Activated T-cell treated with anti-CD3 and anti-CD28 coated beads, Interleukin-2, amount 50 U/mL, for 24 hours (primary cell): Measurements from ENCODE around the gene FAM163A.

ENCODE experiments used
- DNase-seq: peaks from one replicate; pipeline ENCODE4 v3.0.0-alpha.2; 2020
- H3K27ac Mint-ChIP-seq: 2 replicates; pipeline ENCODE4 v1.8.0; 2020; ENCODE audit warnings: mild to moderate bottlenecking, mixed read lengths
- H3K27me3 Mint-ChIP-seq: 2 replicates; pipeline ENCODE4 v1.8.0; 2020; ENCODE audit warnings: mixed read lengths
- H3K36me3 Mint-ChIP-seq: 2 replicates; pipeline ENCODE4 v1.8.0; 2020; ENCODE audit warnings: low read depth, mixed read lengths
- H3K4me1 Mint-ChIP-seq: 2 replicates; pipeline ENCODE4 v1.8.0; 2020; ENCODE audit warnings: low read depth, mixed read lengths
- H3K4me3 Mint-ChIP-seq: 2 replicates; pipeline ENCODE4 v1.8.0; 2020; ENCODE audit warnings: mild to moderate bottlenecking, moderate library complexity, mixed read lengths
- H3K9me3 Mint-ChIP-seq: 2 replicates; pipeline ENCODE4 v1.8.0; 2020; ENCODE audit warnings: mixed read lengths

FAM163A gene

GRCh38 chr1:179743679-179744400 is 749 bp downstream of the FAM163A start:
- H3K4me1 Mint-ChIP-seq, result peaks cover 8% of the 10 kb centered on the region
- H3K27me3 Mint-ChIP-seq, result peaks cover 77% of the 10 kb centered on the region
- no peaks in the 10 kb centered on the region for H3K9me3 Mint-ChIP-seq
- no peak overlapping the region for H3K4me3 Mint-ChIP-seq
- H3K36me3 Mint-ChIP-seq, result no peaks in the 10 kb centered on the region
- no peak overlapping the region for H3K27ac Mint-ChIP-seq
- no peak for DNase-seq

GRCh38 chr1:179744401-179745130 is 1.5 kb downstream of the FAM163A start:
- Mint-ChIP-seq H3K27ac (no peak overlapping the region), H3K4me3 (no peak overlapping the region), H3K27me3 (peaks cover 77% of the 10 kb centered on the region), H3K4me1 (peaks cover 8% of the 10 kb centered on the region), H3K36me3 (no peaks in the 10 kb centered on the region), H3K9me3 (no peaks in the 10 kb centered on the region)
- no peak for DNase-seq

GRCh38 chr1:179745131-179745611 is 2.1 kb downstream of the FAM163A start:
- H3K27me3 Mint-ChIP-seq, result peaks cover 71% of the 10 kb centered on the region
- H3K9me3 Mint-ChIP-seq, result no peaks in the 10 kb centered on the region
- DNase-seq, result no peak
- H3K4me1 Mint-ChIP-seq, result peaks cover 8% of the 10 kb centered on the region
- H3K4me3 Mint-ChIP-seq, result no peak overlapping the region
- H3K36me3 Mint-ChIP-seq, result no peaks in the 10 kb centered on the region
- H3K27ac Mint-ChIP-seq, result no peak overlapping the region

- Mint-ChIP-seq H3K27me3 (peaks cover 66% of the 10 kb centered on the region), H3K27ac (no peak overlapping the region)
These were observed 2.7 kb downstream of the FAM163A start for GRCh38 chr1:179745743-179746142.

GRCh38 chr1:179747611-179748010 is 4.5 kb downstream of the FAM163A start:
- peaks cover 4% of the 10 kb centered on the region for H3K4me1 Mint-ChIP-seq
- peaks cover 47% of the 10 kb centered on the region for H3K27me3 Mint-ChIP-seq
- no peaks in the 10 kb centered on the region for H3K36me3 Mint-ChIP-seq
- H3K27ac Mint-ChIP-seq, result no peak overlapping the region
- H3K9me3 Mint-ChIP-seq, result no peaks in the 10 kb centered on the region
- no peak for DNase-seq
- no peak overlapping the region for H3K4me3 Mint-ChIP-seq

More at GRCh38 chr1:179745743-179746142, 2.7 kb downstream of the FAM163A start:
- no peaks in the 10 kb centered on the region for H3K36me3 Mint-ChIP-seq
- no peak overlapping the region for H3K4me3 Mint-ChIP-seq
- H3K9me3 Mint-ChIP-seq, result no peaks in the 10 kb centered on the region
- H3K4me1 Mint-ChIP-seq, result peaks cover 8% of the 10 kb centered on the region
- DNase-seq, result no peak

GRCh38 chr1:179748772-179749171 is 5.7 kb downstream of the FAM163A start:
- Mint-ChIP-seq H3K9me3 (no peaks in the 10 kb centered on the region), H3K27me3 (peaks cover 42% of the 10 kb centered on the region), H3K4me3 (no peak overlapping the region), H3K27ac (no peak overlapping the region), H3K4me1 (no peaks in the 10 kb centered on the region), H3K36me3 (no peaks in the 10 kb centered on the region)
- no peak for DNase-seq

- Mint-ChIP-seq H3K9me3 (no peaks in the 10 kb centered on the region), H3K27ac (no peak overlapping the region), H3K27me3 (peaks cover 27% of the 10 kb centered on the region), H3K4me3 (no peak overlapping the region), H3K36me3 (no peaks in the 10 kb centered on the region), H3K4me1 (no peaks in the 10 kb centered on the region)
- DNase-seq, result no peak
These were observed 7.5 kb downstream of the FAM163A start for GRCh38 chr1:179750630-179751029.

GRCh38 chr1:179753061-179753460 is 10.0 kb downstream of the FAM163A start:
- no peak for DNase-seq
- Mint-ChIP-seq H3K4me3 (no peak overlapping the region), H3K4me1 (no peaks in the 10 kb centered on the region), H3K36me3 (no peaks in the 10 kb centered on the region), H3K27me3 (peaks cover 8% of the 10 kb centered on the region), H3K9me3 (no peaks in the 10 kb centered on the region), H3K27ac (no peak overlapping the region)

- no peak overlapping the region for H3K27ac Mint-ChIP-seq
- H3K4me3 Mint-ChIP-seq, result no peak overlapping the region
- no peaks in the 10 kb centered on the region for H3K4me1 Mint-ChIP-seq
- no peaks in the 10 kb centered on the region for H3K36me3 Mint-ChIP-seq
- no peak for DNase-seq
- H3K9me3 Mint-ChIP-seq, result no peaks in the 10 kb centered on the region
- peaks cover under 1% of the 10 kb centered on the region for H3K27me3 Mint-ChIP-seq
These were observed 11.0 kb downstream of the FAM163A start for GRCh38 chr1:179754041-179754624.

- no peaks in the 10 kb centered on the region for H3K27me3 Mint-ChIP-seq
- no peak overlapping the region for H3K27ac Mint-ChIP-seq
- no peak overlapping the region for H3K4me3 Mint-ChIP-seq
- no peaks in the 10 kb centered on the region for H3K36me3 Mint-ChIP-seq
- H3K4me1 Mint-ChIP-seq, result no peaks in the 10 kb centered on the region
- no peak for DNase-seq
- no peaks in the 10 kb centered on the region for H3K9me3 Mint-ChIP-seq
These were observed 14.8 kb downstream of the FAM163A start for GRCh38 chr1:179757933-179758332.

- no peak overlapping the region for H3K4me3 Mint-ChIP-seq
These were observed 17.4 kb downstream of the FAM163A start for GRCh38 chr1:179760521-179760920.

GRCh38 chr1:179761296-179761695 is 18.2 kb downstream of the FAM163A start:
- Mint-ChIP-seq H3K9me3 (no peaks in the 10 kb centered on the region), H3K27ac (no peak overlapping the region), H3K27me3 (no peaks in the 10 kb centered on the region), H3K4me3 (no peak overlapping the region), H3K36me3 (no peaks in the 10 kb centered on the region), H3K4me1 (no peaks in the 10 kb centered on the region)
- no peak for DNase-seq

More at GRCh38 chr1:179760521-179760920, 17.4 kb downstream of the FAM163A start:
- Mint-ChIP-seq H3K36me3 (no peaks in the 10 kb centered on the region), H3K9me3 (no peaks in the 10 kb centered on the region), H3K4me1 (no peaks in the 10 kb centered on the region), H3K27me3 (no peaks in the 10 kb centered on the region), H3K27ac (no peak overlapping the region)
- DNase-seq, result no peak

GRCh38 chr1:179761846-179762640 is 19.0 kb downstream of the FAM163A start:
- Mint-ChIP-seq H3K9me3 (no peaks in the 10 kb centered on the region), H3K4me1 (no peaks in the 10 kb centered on the region), H3K36me3 (no peaks in the 10 kb centered on the region), H3K27me3 (no peaks in the 10 kb centered on the region), H3K4me3 (no peak overlapping the region), H3K27ac (no peak overlapping the region)
- DNase-seq, result no peak

- DNase-seq, result no peak
- Mint-ChIP-seq H3K4me3 (no peak overlapping the region), H3K27me3 (peaks cover 4% of the 10 kb centered on the region), H3K4me1 (no peaks in the 10 kb centered on the region), H3K27ac (no peak overlapping the region), H3K9me3 (no peaks in the 10 kb centered on the region), H3K36me3 (no peaks in the 10 kb centered on the region)
These were observed 24.1 kb downstream of the FAM163A start for GRCh38 chr1:179767177-179767581.
